Smooth muscle cell (in vitro differentiated cells): ENCODE data around the gene GRID2IP. TPM values are rescaled to one million over a fixed set of nuclear protein-coding genes. Genes with fewer than 3 reads are reported as not detected.
"Not testable (repeated sequence)": the region's sequence is repeated elsewhere in the genome, so short reads cannot be mapped to it uniquely, and the experiment has no call there.

Experiments used
- DNase-seq: peaks from one replicate; lab custom pipeline; 2025; ENCODE audit not compliant: unreplicated experiment; lab: John Stamatoyannopoulos, UW
- H2AFZ ChIP-seq: fragments of 200-600 bp; sonication (generic); 2 replicates; pipeline ENCODE4 v1.6.0; 2016; ENCODE audit warnings: antibody characterized with exemption, low read depth, mild to moderate bottlenecking
- H3F3A ChIP-seq: fragments of 200-600 bp; sonication (generic); 2 replicates; pipeline ENCODE4 v1.6.0; 2017; ENCODE audit warnings: antibody characterized with exemption, low read depth
- H3K27ac ChIP-seq: fragments of 200-600 bp; sonication (generic); 2 replicates; pipeline ENCODE4 v1.5.1; 2016; ENCODE audit warnings: low read depth, mild to moderate bottlenecking
- H3K27me3 ChIP-seq: fragments of 200-600 bp; sonication (generic); 2 replicates; pipeline ENCODE4 v1.6.1; 2016; ENCODE audit warnings: low read depth, mild to moderate bottlenecking
- H3K36me3 ChIP-seq: fragments of 200-600 bp; sonication (generic); 2 replicates; pipeline ENCODE4 v1.5.1; 2016; ENCODE audit warnings: low read depth
- H3K4me1 ChIP-seq: fragments of 200-600 bp; sonication (generic); 2 replicates; pipeline ENCODE4 v1.5.1; 2016; ENCODE audit warnings: low read depth
- H3K4me2 ChIP-seq: fragments of 200-600 bp; sonication (generic); 2 replicates; pipeline ENCODE4 v1.6.0; 2016; ENCODE audit warnings: mild to moderate bottlenecking
- H3K4me3 ChIP-seq: fragments of 200-600 bp; sonication (generic); 2 replicates; pipeline ENCODE4 v1.5.1; 2016; ENCODE audit warnings: mild to moderate bottlenecking
- H3K79me2 ChIP-seq: fragments of 200-600 bp; sonication (generic); 2 replicates; pipeline ENCODE4 v1.6.0; 2016; ENCODE audit warnings: low read depth, mild to moderate bottlenecking
- H3K9ac ChIP-seq: fragments of 200-600 bp; sonication (generic); 2 replicates; pipeline ENCODE4 v1.6.0; 2016; ENCODE audit warnings: low read depth
- H3K9me3 ChIP-seq: fragments of 200-600 bp; sonication (generic); replicated peaks from 2 replicates; pipeline ENCODE4 v1.5.1; 2016; ENCODE audit warnings: low read depth
- H4K20me1 ChIP-seq: fragments of 200-600 bp; sonication (generic); 2 replicates; pipeline ENCODE4 v1.6.0; 2016; ENCODE audit warnings: low read depth
- CTCF ChIP-seq: fragments of 200-600 bp; sonication (generic); IDR thresholded peaks from 2 replicates; pipeline ENCODE4 v1.5.1; 2017; ENCODE audit warnings: borderline replicate concordance, mild to moderate bottlenecking, antibody characterized with exemption; ENCODE audit not compliant: insufficient read depth, poor library complexity, severe bottlenecking
- WGBS: methylation state at CpG from one replicate; pipeline ENCODE4 v1.1.7; 2016; ENCODE audit warnings: low lambda C conversion rate; 5-methylcytosine and 5-hydroxymethylcytosine counted together
- polyA plus RNA-seq: library from polyadenylated mRNA; unstranded; fragments of >200 nt; fragmentation: Nextera tagmentation; extraction: Ambion mirVana; gene quantifications from 2 replicates; pipeline ENCODE4 v1.2.1, GENCODE V29; 2016
- total RNA-seq: library from RNA; depleted of rRNA; stranded (reverse); fragments of >200 nt; gene quantifications from 2 replicates; pipeline ENCODE4 v1.2.3, GENCODE V29; 2014

GRID2IP gene
- total and polyA plus RNA-seq, 2 experiments from 2014 or later, result not detected

GRCh38 chr7:6477318-6477660 is 74.0 kb downstream of the GRID2IP start:
- Histone ChIP-seq H3K9me3 (no peaks in the 10 kb centered on the region), H3K4me2 (peak overlapping the region; percentile 36), H3K27me3 (no peaks in the 10 kb centered on the region), H3K79me2 (peaks cover 100% of the 10 kb centered on the region), H3K27ac (peak overlapping the region; percentile 44), H3K4me1 (peaks cover 7% of the 10 kb centered on the region), H3K36me3 (peaks cover 10% of the 10 kb centered on the region), H4K20me1 (peaks cover 100% of the 10 kb centered on the region), H3K4me3 (no peak overlapping the region), H3K9ac (no peak overlapping the region), H3F3A (peaks cover 13% of the 10 kb centered on the region), H2AFZ (no peak overlapping the region)
- WGBS, result 42% methylated on average over 1 of the region's 1 CpG
- no peak for DNase-seq
- no peak for TF ChIP-seq CTCF

GRCh38 chr7:6476596-6477317 is 74.5 kb downstream of the GRID2IP start:
- Histone ChIP-seq H3K4me1 (peaks cover 5% of the 10 kb centered on the region), H3K4me2 (peak overlapping the region; percentile 36), H4K20me1 (peaks cover 100% of the 10 kb centered on the region), H3K27me3 (no peaks in the 10 kb centered on the region), H3K4me3 (no peak overlapping the region), H3K79me2 (peaks cover 100% of the 10 kb centered on the region), H3K9me3 (no peaks in the 10 kb centered on the region), H3K36me3 (peaks cover 10% of the 10 kb centered on the region), H3K27ac (peak overlapping the region; percentile 44), H2AFZ (no peak overlapping the region), H3K9ac (no peak overlapping the region), H3F3A (peaks cover 10% of the 10 kb centered on the region)
- 93% methylated on average over 7 of the region's 7 CpGs for WGBS
- DNase-seq, result no peak
- no peak for TF ChIP-seq CTCF

- Histone ChIP-seq H3K27ac (peak overlapping the region; percentile 44), H3K4me3 (no peak overlapping the region), H3F3A (peaks cover 10% of the 10 kb centered on the region), H3K4me2 (no peak overlapping the region), H3K36me3 (peaks cover 10% of the 10 kb centered on the region), H3K27me3 (no peaks in the 10 kb centered on the region), H4K20me1 (peaks cover 99% of the 10 kb centered on the region), H3K9ac (no peak overlapping the region), H3K79me2 (peaks cover 98% of the 10 kb centered on the region), H2AFZ (no peak overlapping the region), H3K4me1 (no peaks in the 10 kb centered on the region), H3K9me3 (no peaks in the 10 kb centered on the region)
- no peak for TF ChIP-seq CTCF
- 93% methylated on average over 3 of the region's 3 CpGs for WGBS
- DNase-seq, result no peak
These were observed 75.7 kb downstream of the GRID2IP start for GRCh38 chr7:6475433-6476186.

GRCh38 chr7:6465862-6466261 is 85.4 kb downstream of the GRID2IP start:
- no peak for DNase-seq
- Histone ChIP-seq H3K4me1 (no peaks in the 10 kb centered on the region), H3K9ac (no peak overlapping the region), H3K36me3 (peaks cover 60% of the 10 kb centered on the region), H3K27ac (no peak overlapping the region), H3F3A (peaks cover 61% of the 10 kb centered on the region), H3K27me3 (no peaks in the 10 kb centered on the region), H3K4me2 (no peak overlapping the region), H3K4me3 (no peak overlapping the region), H4K20me1 (peaks cover 99% of the 10 kb centered on the region), H3K79me2 (peaks cover 35% of the 10 kb centered on the region), H2AFZ (no peak overlapping the region), H3K9me3 (no peaks in the 10 kb centered on the region)
- 97% methylated on average over 8 of the region's 8 CpGs for WGBS
- no peak for TF ChIP-seq CTCF

GRCh38 chr7:6463609-6464008 is 87.7 kb downstream of the GRID2IP start:
- peaks cover 43% of the 10 kb centered on the region for H3K36me3 ChIP-seq

More at GRCh38 chr7:6463609-6464008, 87.7 kb downstream of the GRID2IP start:
- H3K27ac ChIP-seq, H3K27me3 ChIP-seq, H2AFZ ChIP-seq, H3K4me1 ChIP-seq, DNase-seq, H3K9ac ChIP-seq, H3K9me3 ChIP-seq, H3K4me2 ChIP-seq, H3K4me3 ChIP-seq: not testable (repeated sequence)
- Histone ChIP-seq H4K20me1 (peaks cover 88% of the 10 kb centered on the region), H3F3A (peaks cover 64% of the 10 kb centered on the region), H3K79me2 (peaks cover 14% of the 10 kb centered on the region)
- WGBS, result 89% methylated on average over 5 of the region's 5 CpGs
